HepG2 (cell line): ENCODE results near the gene GDPD4. TPM values are rescaled to one million over a fixed set of nuclear protein-coding genes. Genes with fewer than 3 reads are reported as not detected.

ENCODE experiments used
- ATAC-seq: fragments of 200-7000 bp; cut with Tn5 transposase; 3 replicates; pipeline ENCODE4 v1.9.1; 2020; ENCODE audit warnings: mild to moderate bottlenecking, moderate library complexity
- BruUV-seq: library from RNA; stranded (reverse); fragments of 400-500 nt; replicated peaks from 2 replicates; lab custom pipeline; 2021; lab: Mats Ljungman, UMichigan
- CTCF ChIA-PET: fragments of 300-600 bp; formaldehyde crosslinking; extraction: SDS; loops from one replicate; lab custom pipeline; 2021; ENCODE audit warnings: low total read pairs, inconsistent platforms, low intra/inter-chr PET ratio; lab: Yijun Ruan, JAX
- POLR2A ChIA-PET: fragments of 350-600 bp; sonication (Branson Sonifier 250); formaldehyde crosslinking; loops from one replicate; lab custom pipeline; 2020; ENCODE audit warnings: antibody characterized with exemption, inconsistent platforms; lab: Yijun Ruan, JAX
- DNase-seq: peaks from one replicate; pipeline ENCODE4 v3.0.0-alpha.2; 2015; ENCODE audit warnings: low spot score
- FAIRE-seq: peaks from 3 replicates; lab custom pipeline; 2011; peaks lifted over from hg19 to GRCh38; lab: Jason Lieb, UNC
- H2AFZ ChIP-seq: one replicate; pipeline ENCODE4 v1.6.1; 2011; ENCODE audit warnings: low read length, inconsistent platforms
- H3K27ac ChIP-seq: fragments of 300-600 bp; 3 replicates; pipeline ENCODE4 v1.8.0; 2011; ENCODE audit warnings: mixed run types, mild to moderate bottlenecking, mixed read lengths, low read length, inconsistent platforms; ENCODE audit not compliant: insufficient read depth; ENCODE audit errors: extremely low read length
- H3K27me3 ChIP-seq, 2 experiments: fragments of 200-600 bp in 1 of 2; 2 replicates in 1 of 2; 3 replicates in 1 of 2; pipeline versions ENCODE4 v1.6.0 to v1.8.0; 2011; ENCODE audit warnings: low read length in 2 of 2, mild to moderate bottlenecking in 2 of 2, moderate library complexity in 2 of 2, inconsistent platforms in 1 of 2; ENCODE audit not compliant: insufficient read depth in 2 of 2, control insufficient read depth in 1 of 2
- H3K36me3 ChIP-seq, 2 experiments: fragments of 200-600 bp in 1 of 2; replicated peaks in 1 of 2; 2 replicates in 1 of 2; 3 replicates in 1 of 2; pipeline versions ENCODE4 v1.5.1 to v1.8.0; 2011; ENCODE audit warnings: low read length in 2 of 2, inconsistent platforms in 1 of 2; ENCODE audit not compliant: insufficient read depth in 2 of 2, control insufficient read depth in 1 of 2
- H3K4me1 ChIP-seq: 2 replicates; pipeline ENCODE4 v1.5.1; 2012; ENCODE audit warnings: low read length, inconsistent platforms; ENCODE audit not compliant: insufficient read depth
- H3K4me2 ChIP-seq: 2 replicates; pipeline ENCODE4 v1.6.0; 2011; ENCODE audit warnings: low read depth, low read length, inconsistent platforms
- H3K4me3 ChIP-seq, 3 experiments: fragments of 200-600 bp in 1 of 3; sonication (generic), shearing (Covaris generic) in 1 of 3; replicated peaks in 1 of 3; 2 replicates each; pipeline ENCODE4 v1.5.1; 2011 to 2016; ENCODE audit warnings: low read length in 3 of 3, inconsistent platforms in 2 of 3, low read depth in 2 of 3, mild to moderate bottlenecking in 2 of 3, control low read depth in 1 of 3, mixed read lengths in 1 of 3; ENCODE audit not compliant: insufficient read depth in 1 of 3
- H3K79me2 ChIP-seq: one replicate; pipeline ENCODE4 v1.6.1; 2011; ENCODE audit warnings: low read length, inconsistent platforms; ENCODE audit not compliant: insufficient read depth
- H3K9ac ChIP-seq: 2 replicates; pipeline ENCODE4 v1.6.0; 2011; ENCODE audit warnings: mild to moderate bottlenecking, low read depth, low read length, inconsistent platforms; ENCODE audit not compliant: insufficient read depth
- H3K9me3 ChIP-seq: 2 replicates; pipeline ENCODE4 v1.5.1; 2012; ENCODE audit warnings: mild to moderate bottlenecking, low read length
- H4K20me1 ChIP-seq: 2 replicates; pipeline ENCODE4 v1.6.0; 2011; ENCODE audit warnings: inconsistent platforms, mild to moderate bottlenecking, low read length, moderate library complexity; ENCODE audit not compliant: insufficient read depth
- BHLHE40 ChIP-seq: IDR thresholded peaks from 2 replicates; pipeline ENCODE4 v1.6.1; 2011; ENCODE audit warnings: low read length, improper control_type of control experiment
- CENPT ChIP-seq: sonication (generic); formaldehyde crosslinking; IDR thresholded peaks from 2 replicates; pipeline ENCODE4 v1.8.0; 2022; ENCODE audit warnings: low read depth, mild to moderate bottlenecking, moderate library complexity, missing genetic modification reagents
- ELF3 ChIP-seq: IDR thresholded peaks from 2 replicates; pipeline ENCODE4 v1.6.1; 2016; ENCODE audit warnings: missing genetic modification reagents, missing compliant biosample characterization
- GFI1 ChIP-seq: sonication (generic); formaldehyde crosslinking; IDR thresholded peaks from 2 replicates; pipeline ENCODE4 v1.5.0; 2020; ENCODE audit warnings: missing genetic modification reagents, mild to moderate bottlenecking, borderline replicate concordance
- GZF1 ChIP-seq: sonication (generic); formaldehyde crosslinking; IDR thresholded peaks from 2 replicates; pipeline ENCODE4 v1.5.1; 2020; ENCODE audit warnings: mild to moderate bottlenecking, missing genetic modification reagents
- HMG20B ChIP-seq: conservative IDR thresholded peaks from 2 replicates; pipeline ENCODE4 v1.6.1; 2016; ENCODE audit warnings: missing genetic modification reagents, missing compliant biosample characterization
- MXD4 ChIP-seq: IDR thresholded peaks from 2 replicates; pipeline ENCODE4 v1.6.1; 2016; ENCODE audit warnings: mild to moderate bottlenecking, missing biosample characterization, missing genetic modification reagents
- NAIF1 ChIP-seq: sonication (generic); formaldehyde crosslinking; IDR thresholded peaks from 2 replicates; pipeline ENCODE4 v1.5.0; 2020; ENCODE audit warnings: mild to moderate bottlenecking, missing genetic modification reagents, borderline replicate concordance
- RFXAP ChIP-seq: sonication (generic); formaldehyde crosslinking; IDR thresholded peaks from 2 replicates; pipeline ENCODE4 v1.4.0; 2020; ENCODE audit warnings: missing genetic modification reagents, borderline replicate concordance
- SKI ChIP-seq: fragments of 450-650 bp; IDR thresholded peaks from one replicate; pipeline ENCODE4 v1.6.1; 2018; ENCODE audit warnings: mild to moderate bottlenecking; ENCODE audit not compliant: partially characterized antibody
- TEAD2 ChIP-seq: sonication (generic); formaldehyde crosslinking; IDR thresholded peaks from 2 replicates; pipeline ENCODE4 v1.9.0; 2021; ENCODE audit warnings: missing genetic modification reagents
- THYN1 ChIP-seq: sonication (generic); formaldehyde crosslinking; IDR thresholded peaks from 2 replicates; pipeline ENCODE4 v1.8.1; 2023; ENCODE audit warnings: low read depth, mild to moderate bottlenecking, moderate library complexity, missing genetic modification reagents, borderline replicate concordance
- YEATS2 ChIP-seq: sonication (generic); formaldehyde crosslinking; IDR thresholded peaks from 2 replicates; pipeline ENCODE4 v1.4.0; 2020; ENCODE audit warnings: missing genetic modification reagents, borderline replicate concordance
- ZMAT3 ChIP-seq: sonication (generic); formaldehyde crosslinking; conservative IDR thresholded peaks from 2 replicates; pipeline ENCODE4 v1.7.0; 2021; ENCODE audit warnings: missing genetic modification reagents
- ZNF382 ChIP-seq: sonication (generic); formaldehyde crosslinking; IDR thresholded peaks from 2 replicates; pipeline ENCODE4 v1.5.0; 2020; ENCODE audit warnings: missing genetic modification reagents, mild to moderate bottlenecking, borderline replicate concordance
- ZNF496 ChIP-seq: sonication (generic); formaldehyde crosslinking; IDR thresholded peaks from 2 replicates; pipeline ENCODE4 v1.8.1; 2023; ENCODE audit warnings: mild to moderate bottlenecking, moderate library complexity, missing genetic modification reagents; ENCODE audit not compliant: insufficient replicate concordance
- ZNF570 ChIP-seq: sonication (generic); formaldehyde crosslinking; IDR thresholded peaks from 2 replicates; pipeline ENCODE4 v1.4.0; 2020; ENCODE audit warnings: mild to moderate bottlenecking, missing genetic modification reagents, borderline replicate concordance
- ZNF574 ChIP-seq: sonication (generic); formaldehyde crosslinking; IDR thresholded peaks from 2 replicates; pipeline ENCODE4 v1.4.0; 2020; ENCODE audit warnings: missing genetic modification reagents
- WGBS: methylation state at CpG from one replicate; pipeline ENCODE4 v1.1.6; 2017; ENCODE audit warnings: low lambda C conversion rate; 5-methylcytosine and 5-hydroxymethylcytosine counted together
- in situ Hi-C: cut with HindIII; loops from 2 replicates; pipeline ENCODE4 v1.10.0; 2017; ENCODE audit warnings: low pct_unique_long_range_greater_than_20kb; ENCODE audit not compliant: extremely low pct_ligation_motif_present
- intact Hi-C: fragments of 100-400 bp; cut with micrococcal nuclease; formaldehyde crosslinking; loops from one replicate; pipeline ENCODE4 v1.10.0; 2022; ENCODE audit not compliant: unreplicated experiment
- polyA plus RNA-seq, 8 experiments: library from polyadenylated mRNA; depleted of rRNA in 3 of 8; stranded (reverse) in 7 of 8; unstranded in 1 of 8; fragments of >200 nt; fragmentation: Illumina TruSeq in 4 of 8; extraction: Trizol in 4 of 8; gene quantifications; 2 replicates each; pipeline versions ENCODE4 v1.2.1 to v1.2.3, GENCODE V29; 2011 to 2016; ENCODE audit warnings: low read depth in 4 of 8, missing spikeins in 1 of 8, mixed read lengths in 1 of 8; ENCODE audit not compliant: insufficient read depth in 1 of 8
- total RNA-seq, 5 experiments: library from RNA; depleted of rRNA; stranded (reverse); fragments of >200 nt; fragmentation: Illumina TruSeq; extraction: Trizol; gene quantifications; 2 replicates each; pipeline ENCODE4 v1.2.3, GENCODE V29; 2016; ENCODE audit warnings: low read depth in 1 of 5

The GDPD4 gene
- total and polyA plus RNA-seq, 2 of the 13 experiments (the other 11 are each of a cell fraction or from before 2014, with no cell fraction given): not detected

- ChIA-PET POLR2A (no interaction called here), CTCF (no interaction called here)
- TF ChIP-seq ZNF570 (CRISPR knock-in tag) (no peak), HMG20B (CRISPR knock-in tag) (no peak), ZNF382 (CRISPR knock-in tag) (no peak), CENPT (CRISPR knock-in tag) (no peak), THYN1 (no peak), GFI1 (CRISPR knock-in tag) (no peak), NAIF1 (no peak), GZF1 (CRISPR knock-in tag) (no peak), ZNF496 (CRISPR knock-in tag) (no peak), RFXAP (no peak), SKI (no peak), MXD4 (CRISPR knock-in tag) (no peak), YEATS2 (CRISPR knock-in tag) (no peak), BHLHE40 (no peak), ZNF574 (CRISPR knock-in tag) (no peak), ELF3 (CRISPR knock-in tag) (no peak), ZMAT3 (CRISPR knock-in tag) (no peak), TEAD2 (CRISPR knock-in tag) (no peak)
- Histone ChIP-seq H3K27me3 (peaks cover 0 to 4% of the 10 kb centered on the region in 2 experiments; a peak in 1 of 5 replicates), H3K4me3 (no peak overlapping the region), H3K4me1 (no peaks in the 10 kb centered on the region), H3K9ac (no peak overlapping the region), H4K20me1 (no peaks in the 10 kb centered on the region), H2AFZ (no peak overlapping the region), H3K9me3 (no peaks in the 10 kb centered on the region), H3K36me3 (no peaks in the 10 kb centered on the region), H3K27ac (no peak overlapping the region), H3K4me2 (no peak overlapping the region), H3K79me2 (no peaks in the 10 kb centered on the region)
- DNase-seq: no peak
- no peak for FAIRE-seq
- 36% methylated on average over 5 of the region's 5 CpGs for WGBS
- in situ Hi-C loops: no loop called here
- no TSS peak for BruUV-seq
- intact Hi-C loops: no loop called here
- no peak for ATAC-seq
Observed at GRCh38 chr11:77309401-77310085, 8.1 kb upstream of the GDPD4 start.
